ENCODE data around the gene PIH1D2.
"Not testable (repeated sequence)": the region's sequence is repeated elsewhere in the genome, so short reads cannot be mapped to it uniquely, and the experiment has no call there.

PIH1D2 gene

DNA sequence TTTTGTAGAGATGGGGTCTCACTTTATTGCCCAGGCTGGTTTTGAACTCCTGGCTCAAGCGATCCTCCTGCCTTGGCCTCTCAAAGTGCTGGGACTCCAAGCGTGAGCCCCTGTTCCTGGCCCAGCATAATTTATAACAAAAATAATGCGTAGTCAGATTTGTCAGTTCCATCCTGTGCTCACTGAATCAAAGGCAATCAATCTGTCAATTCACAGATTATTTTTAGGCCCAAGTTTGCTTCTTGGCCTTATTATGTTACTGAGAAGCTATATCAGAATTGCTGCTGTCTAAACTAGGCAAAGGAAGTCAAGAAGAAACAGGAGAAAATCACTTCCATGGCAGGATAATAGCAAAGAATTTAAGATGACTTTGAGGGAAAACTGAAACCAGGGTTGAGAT is 39.9 kb downstream of the PIH1D2 start:
- no peak for DNase-seq
- Histone ChIP-seq H3K4me3 (ENCODE audit: low read depth, low read length) (no peak overlapping the region), H3K9me3 (no peaks in the 10 kb centered on the region), H3K4me1 (no peaks in the 10 kb centered on the region), H3K27me3 (no peaks in the 10 kb centered on the region), H3K36me3 (peaks cover 65% of the 10 kb centered on the region)
- TF ChIP-seq, protein P1, sequence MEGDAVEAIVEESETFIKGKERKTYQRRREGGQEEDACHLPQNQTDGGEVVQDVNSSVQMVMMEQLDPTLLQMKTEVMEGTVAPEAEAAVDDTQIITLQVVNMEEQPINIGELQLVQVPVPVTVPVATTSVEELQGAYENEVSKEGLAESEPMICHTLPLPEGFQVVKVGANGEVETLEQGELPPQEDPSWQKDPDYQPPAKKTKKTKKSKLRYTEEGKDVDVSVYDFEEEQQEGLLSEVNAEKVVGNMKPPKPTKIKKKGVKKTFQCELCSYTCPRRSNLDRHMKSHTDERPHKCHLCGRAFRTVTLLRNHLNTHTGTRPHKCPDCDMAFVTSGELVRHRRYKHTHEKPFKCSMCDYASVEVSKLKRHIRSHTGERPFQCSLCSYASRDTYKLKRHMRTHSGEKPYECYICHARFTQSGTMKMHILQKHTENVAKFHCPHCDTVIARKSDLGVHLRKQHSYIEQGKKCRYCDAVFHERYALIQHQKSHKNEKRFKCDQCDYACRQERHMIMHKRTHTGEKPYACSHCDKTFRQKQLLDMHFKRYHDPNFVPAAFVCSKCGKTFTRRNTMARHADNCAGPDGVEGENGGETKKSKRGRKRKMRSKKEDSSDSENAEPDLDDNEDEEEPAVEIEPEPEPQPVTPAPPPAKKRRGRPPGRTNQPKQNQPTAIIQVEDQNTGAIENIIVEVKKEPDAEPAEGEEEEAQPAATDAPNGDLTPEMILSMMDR (IDR thresholded peaks at IDR 0.05; ENCODE audit: low read depth, low read length), result no peak

DNA sequence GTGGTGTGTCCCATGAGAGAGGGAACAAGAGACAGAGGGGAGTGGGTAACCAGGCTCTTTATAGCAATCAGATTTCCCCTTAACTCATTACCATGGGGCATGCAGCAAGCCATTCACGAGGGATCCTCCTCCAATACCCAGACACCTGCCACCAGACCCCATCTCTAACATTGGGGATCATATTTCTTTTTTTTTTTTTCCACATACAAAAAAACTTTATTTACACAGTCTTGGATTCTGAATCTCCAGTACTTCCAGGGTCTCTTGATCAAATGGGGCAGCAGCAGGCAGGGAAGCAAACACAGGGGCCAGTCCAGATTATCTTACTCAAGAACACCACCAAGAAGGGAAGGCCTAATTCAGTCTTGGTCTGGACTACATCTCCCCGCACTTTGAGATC is 44.4 kb downstream of the PIH1D2 start:
- no peak for DNase-seq
- Histone ChIP-seq H3K36me3 (peaks cover 48% of the 10 kb centered on the region), H3K4me3 (ENCODE audit: low read depth, low read length) (no peak overlapping the region), H3K27me3 (no peaks in the 10 kb centered on the region), H3K9me3 (no peaks in the 10 kb centered on the region), H3K4me1 (no peaks in the 10 kb centered on the region)
- TF ChIP-seq, protein P1 (IDR thresholded peaks at IDR 0.05; ENCODE audit: low read depth, low read length), result no peak

DNA sequence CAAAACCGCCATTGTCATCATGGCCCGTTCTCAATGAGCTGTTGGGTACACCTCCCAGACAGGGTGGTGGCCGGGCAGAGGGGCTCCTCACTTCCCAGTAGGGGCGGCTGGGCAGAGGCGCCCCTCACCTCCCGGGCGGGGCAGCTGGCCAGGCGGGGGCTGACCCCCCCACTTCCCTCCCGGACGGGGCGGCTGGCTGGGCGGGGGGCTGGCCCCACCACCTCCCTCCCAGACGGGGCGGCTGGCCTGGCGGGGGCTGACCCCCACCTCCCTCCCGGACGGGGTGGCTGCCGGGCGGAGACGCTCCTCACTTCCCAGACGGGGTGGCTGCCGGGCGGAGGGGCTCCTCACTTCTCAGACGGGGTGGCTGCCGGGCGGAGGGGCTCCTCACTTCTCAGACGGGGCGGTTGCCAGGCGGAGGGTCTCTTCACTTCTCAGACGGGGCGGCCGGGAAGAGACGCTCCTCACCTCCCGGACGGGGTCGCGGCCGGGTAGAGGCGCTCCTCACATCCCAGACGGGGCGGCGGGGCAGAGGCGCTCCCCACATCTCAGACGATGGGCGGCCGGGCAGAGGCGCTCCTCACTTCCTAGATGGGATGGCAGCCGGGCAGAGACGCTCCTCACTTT is 46.9 kb downstream of the PIH1D2 start:
- H3K9me3 ChIP-seq; H3K4me1 ChIP-seq; H3K27me3 ChIP-seq; H3K4me3 ChIP-seq (ENCODE audit: low read depth, low read length); DNase-seq: not testable (repeated sequence)
- peaks cover 33% of the 10 kb centered on the region for H3K36me3 ChIP-seq

DNA sequence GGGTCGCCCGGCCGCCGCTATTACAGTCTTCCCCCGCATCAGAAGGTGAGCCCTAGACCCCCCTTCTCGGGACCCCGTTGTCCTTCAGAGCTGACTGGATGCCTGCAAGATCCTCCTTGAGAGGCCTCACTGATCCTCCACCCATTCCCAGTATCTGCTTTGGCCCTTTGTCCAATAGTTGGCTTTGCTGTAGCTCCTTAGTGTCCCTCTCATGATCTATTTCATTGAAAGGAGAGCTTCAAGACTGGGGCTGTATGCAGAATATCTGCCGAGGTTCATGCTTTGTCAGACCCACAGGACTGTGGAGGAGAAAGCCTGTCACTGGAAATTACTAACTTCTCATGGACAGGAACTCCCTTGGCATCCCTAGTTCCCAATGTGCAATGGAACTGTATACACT is 48.1 kb downstream of the PIH1D2 start:
- Histone ChIP-seq H3K9me3 (no peaks in the 10 kb centered on the region), H3K27me3 (no peaks in the 10 kb centered on the region), H3K4me3 (ENCODE audit: low read depth, low read length) (peak overlapping the region; percentile 83), H3K36me3 (peaks cover 28% of the 10 kb centered on the region), H3K4me1 (0 out of 2 replicates have a peak, but pooled peaks cover 3% of the 10 kb centered on the region)
- TF ChIP-seq, protein P1 (IDR thresholded peaks at IDR 0.05; ENCODE audit: low read depth, low read length), result no peak
- no peak for DNase-seq

DNA sequence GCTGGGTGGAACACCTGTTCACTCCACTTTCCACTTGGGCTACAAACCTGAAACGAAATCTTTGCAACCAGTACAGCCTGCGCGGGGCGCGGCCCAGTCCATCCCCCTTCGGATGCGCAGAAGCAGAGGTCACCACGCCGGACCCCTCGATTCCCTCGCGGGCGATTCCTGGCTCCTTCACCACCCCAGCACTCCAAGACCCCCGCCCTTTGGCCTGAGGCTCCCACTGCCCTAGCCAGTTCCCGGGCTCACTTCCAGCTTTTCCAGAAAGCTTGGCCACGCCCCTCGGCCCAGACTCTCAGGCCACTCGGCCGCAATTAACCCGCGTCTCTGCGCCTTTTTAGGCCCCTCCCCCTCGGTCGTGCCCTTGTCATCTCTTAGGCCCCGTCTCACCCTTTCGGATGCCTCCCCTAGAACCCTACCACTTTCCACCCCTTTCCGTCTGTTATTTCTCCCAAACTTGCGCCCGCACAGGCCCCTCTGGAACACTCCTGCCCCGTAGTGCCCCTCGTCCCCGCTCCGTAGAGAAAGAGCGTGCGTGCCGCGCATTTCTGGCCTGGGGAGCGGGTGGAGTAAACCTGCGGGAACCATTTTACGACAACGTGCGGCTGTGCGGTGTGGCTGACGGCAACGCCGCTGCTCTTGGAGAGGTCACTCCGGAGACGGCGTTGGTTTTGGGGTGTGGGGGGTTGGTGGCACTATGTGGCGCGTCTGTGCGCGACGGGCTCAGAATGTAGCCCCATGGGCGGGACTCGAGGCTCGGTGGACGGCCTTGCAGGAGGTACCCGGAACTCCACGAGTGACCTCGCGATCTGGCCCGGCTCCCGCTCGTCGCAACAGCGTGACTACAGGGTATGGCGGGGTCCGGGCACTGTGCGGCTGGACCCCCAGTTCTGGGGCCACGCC is 48.8 kb downstream of the PIH1D2 start, which contains the start of gene DLAT:
DLAT (plus strand) TSS at position 636 of the 906 bp plus-strand sequence; CDS start at position 701, 65 bp downstream.
- H3K4me1 ChIP-seq, result 0 out of 2 replicates have a peak, but pooled peaks cover 3% of the 10 kb centered on the region
- H3K36me3 ChIP-seq, result peaks cover 21% of the 10 kb centered on the region
- H3K27me3 ChIP-seq, result no peaks in the 10 kb centered on the region
- H3K9me3 ChIP-seq, result no peaks in the 10 kb centered on the region
- peak; percentile 95 for DNase-seq
- peak within 1 kb of the TSS; percentile 83 for H3K4me3 ChIP-seq (ENCODE audit: low read depth, low read length)
- TF ChIP-seq, protein P1 (IDR thresholded peaks at IDR 0.05; ENCODE audit: low read depth, low read length), result no peak

DNA sequence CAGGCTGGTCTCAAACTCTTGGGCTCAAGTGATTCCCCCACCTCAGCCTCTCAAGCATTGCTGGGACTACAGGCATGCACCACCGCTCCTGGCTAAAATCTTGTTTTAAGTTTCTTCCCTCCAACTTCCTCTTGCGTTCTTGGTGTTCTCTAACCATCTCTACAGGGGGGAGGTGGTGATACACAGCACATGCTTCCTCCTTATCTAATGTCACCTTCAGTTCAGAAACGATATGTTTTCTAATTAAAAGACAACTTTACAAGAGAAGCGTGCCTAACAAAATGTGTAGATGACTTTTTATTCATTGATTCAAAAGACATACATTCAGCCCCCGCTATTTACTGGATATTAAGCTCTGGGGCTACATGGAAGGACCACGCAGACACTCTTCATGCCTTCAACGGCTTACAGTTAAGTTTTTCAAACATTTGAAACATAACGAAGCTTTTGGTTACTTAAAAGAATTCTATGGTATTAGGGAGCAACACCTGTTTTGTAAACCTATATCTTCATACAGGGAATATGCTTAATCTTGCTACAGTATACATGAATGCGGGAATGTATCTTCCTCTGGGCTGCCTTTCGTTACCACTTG is 49.5 kb downstream of the PIH1D2 start:
- no peak for DNase-seq
- TF ChIP-seq, protein P1 (IDR thresholded peaks at IDR 0.05; ENCODE audit: low read depth, low read length), result no peak
- H3K27me3 ChIP-seq, result no peaks in the 10 kb centered on the region
- peaks cover 14% of the 10 kb centered on the region for H3K36me3 ChIP-seq
- 0 out of 2 replicates have a peak, but pooled peaks cover 3% of the 10 kb centered on the region for H3K4me1 ChIP-seq
- H3K4me3 ChIP-seq (ENCODE audit: low read depth, low read length), result peak overlapping the region; percentile 83
- H3K9me3 ChIP-seq, result no peaks in the 10 kb centered on the region
